K562 (cell line): ENCODE results near the gene POLD1. TPM values are rescaled to one million over a fixed set of nuclear protein-coding genes. Genes with fewer than 3 reads are reported as not detected.

Experiments used
- ATAC-seq: fragments of 200-7000 bp; cut with Tn5 transposase; 3 replicates; pipeline ENCODE4 v1.9.1; 2020; ENCODE audit warnings: moderate library complexity
- BruUV-seq: library from RNA; stranded (reverse); fragments of 400-500 nt; replicated peaks from 2 replicates; lab custom pipeline; 2021; lab: Mats Ljungman, UMichigan
- CTCF ChIA-PET: fragments of 300-600 bp; formaldehyde crosslinking; extraction: SDS; loops from one replicate; lab custom pipeline; 2021; ENCODE audit warnings: low intra/inter-chr PET ratio; lab: Yijun Ruan, JAX
- POLR2A ChIA-PET: fragments of 300-600, 350-650 bp; sonication (Branson Sonifier 250); formaldehyde crosslinking; extraction: SDS; loops from one replicate; lab custom pipeline; 2021; ENCODE audit warnings: antibody characterized with exemption, inconsistent platforms; lab: Yijun Ruan, JAX
- DNase-seq, 4 experiments: peaks; one replicate each; pipeline versions ENCODE4 v3.0.0 to v3.0.0-alpha.2; 2011 to 2018; ENCODE audit warnings: low spot score in 3 of 4, mixed read lengths in 3 of 4; ENCODE audit errors: extremely low read depth in 1 of 4
- FAIRE-seq: peaks from 2 replicates; lab custom pipeline; 2011; peaks lifted over from hg19 to GRCh38; lab: Jason Lieb, UNC
- H2AFZ ChIP-seq: 2 replicates; pipeline ENCODE4 v1.6.0; 2011; ENCODE audit warnings: low read depth, low read length, control low read depth, inconsistent platforms
- H3K27ac ChIP-seq: fragments of 200-600 bp; 3 replicates; pipeline ENCODE4 v1.8.0; 2011; ENCODE audit warnings: low read depth, mild to moderate bottlenecking, control low read depth, inconsistent platforms, low read length, moderate library complexity, mixed read lengths; ENCODE audit errors: extremely low read depth
- H3K27me3 ChIP-seq, 2 experiments: fragments of 300-600 bp in 1 of 2; 2 replicates in 1 of 2; 3 replicates in 1 of 2; pipeline versions ENCODE4 v1.6.0 to v1.8.0; 2011; ENCODE audit warnings: inconsistent platforms in 2 of 2, low read length in 2 of 2, mild to moderate bottlenecking in 1 of 2, mixed read lengths in 1 of 2, moderate library complexity in 1 of 2; ENCODE audit not compliant: control insufficient read depth in 2 of 2, insufficient read depth in 2 of 2
- H3K36me3 ChIP-seq: fragments of 300-600 bp; 3 replicates; pipeline ENCODE4 v1.8.0; 2011; ENCODE audit warnings: mild to moderate bottlenecking, low read length, inconsistent platforms; ENCODE audit not compliant: control insufficient read depth, insufficient read depth
- H3K4me1 ChIP-seq, 2 experiments: fragments of 200-600 bp in 1 of 2; replicated peaks in 1 of 2; 2 replicates in 1 of 2; 3 replicates in 1 of 2; pipeline versions ENCODE4 v1.5.1 to v1.8.0; 2011; ENCODE audit warnings: inconsistent platforms in 2 of 2, low read length in 2 of 2, mild to moderate bottlenecking in 1 of 2, mixed read lengths in 1 of 2, moderate library complexity in 1 of 2; ENCODE audit not compliant: control insufficient read depth in 2 of 2, insufficient read depth in 2 of 2
- H3K4me2 ChIP-seq: 2 replicates; pipeline ENCODE4 v1.6.1; 2011; ENCODE audit warnings: low read length, control low read depth, inconsistent platforms, mixed read lengths; ENCODE audit not compliant: insufficient read depth
- H3K4me3 ChIP-seq: fragments of 200-600 bp; sonication (generic), shearing (Covaris generic); 2 replicates; pipeline ENCODE4 v1.5.1; 2016; ENCODE audit warnings: control low read depth, inconsistent platforms
- H3K79me2 ChIP-seq: fragments of 200-600 bp; 3 replicates; pipeline ENCODE4 v1.8.0; 2011; ENCODE audit warnings: low read length, inconsistent platforms; ENCODE audit not compliant: control insufficient read depth, insufficient read depth
- H3K9ac ChIP-seq, 2 experiments: 2 replicates each; pipeline versions ENCODE4 v1.6.0 to v1.6.1; 2011; ENCODE audit warnings: low read depth in 2 of 2, low read length in 2 of 2, control low read depth in 1 of 2, inconsistent platforms in 1 of 2, mild to moderate bottlenecking in 1 of 2, mixed read lengths in 1 of 2; ENCODE audit not compliant: insufficient read depth in 1 of 2
- H3K9me1 ChIP-seq: one replicate; pipeline ENCODE4 v1.6.0; 2011; ENCODE audit warnings: inconsistent platforms, mild to moderate bottlenecking, low read length, moderate library complexity; ENCODE audit not compliant: control insufficient read depth, insufficient read depth
- H3K9me3 ChIP-seq: replicated peaks from 2 replicates; pipeline ENCODE4 v1.5.1; 2011; ENCODE audit warnings: low read depth, low read length, inconsistent platforms; ENCODE audit not compliant: control insufficient read depth, insufficient read depth
- H4K20me1 ChIP-seq: replicated peaks from 2 replicates; pipeline ENCODE4 v1.6.1; 2011; ENCODE audit warnings: low read length, inconsistent platforms, mixed read lengths; ENCODE audit not compliant: control insufficient read depth, insufficient read depth
- POLR2AphosphoS5 ChIP-seq: IDR thresholded peaks from 2 replicates; pipeline ENCODE4 v1.6.1; 2011; ENCODE audit warnings: mild to moderate bottlenecking, low read depth, low read length, moderate library complexity; ENCODE audit not compliant: control insufficient read depth, insufficient read depth
- POLR2G ChIP-seq: fragments of 200-400 bp; formaldehyde crosslinking; IDR thresholded peaks from 2 replicates; pipeline ENCODE4 v1.6.1; 2017; ENCODE audit warnings: low read depth, mild to moderate bottlenecking, antibody characterized with exemption, low read length, moderate library complexity
- RBFOX2 ChIP-seq: fragments of 200-400 bp; formaldehyde crosslinking; IDR thresholded peaks from 2 replicates; pipeline ENCODE4 v1.6.1; 2017; ENCODE audit warnings: low read depth, mild to moderate bottlenecking, low read length, moderate library complexity
- WGBS: fragments of 100-300 bp; shearing (Covaris generic); methylation state at CpG from one replicate; pipeline ENCODE4 v1.1.6; 2016; ENCODE audit warnings: low coverage, mixed read lengths; ENCODE audit not compliant: insufficient coverage; ENCODE audit errors: missing lambda C conversion rate; 5-methylcytosine and 5-hydroxymethylcytosine counted together
- in situ Hi-C: fragments of 300-500 bp; cut with MboI; formaldehyde crosslinking; loops from 4 replicates; pipeline ENCODE4 v1.15.0; 2018; ENCODE audit warnings: inconsistent platforms, mixed read lengths
- intact Hi-C: fragments of 100-400 bp; cut with micrococcal nuclease; formaldehyde crosslinking; loops from 2 replicates; pipeline ENCODE4 v1.14.2; 2022
- polyA plus RNA-seq, 8 experiments: library from polyadenylated mRNA; depleted of rRNA in 4 of 8; stranded (reverse) in 5 of 8; unstranded in 3 of 8; fragments of >200 nt; fragmentation: Nextera tagmentation in 2 of 8; fragmentation: Illumina TruSeq in 1 of 8; extraction: Ambion mirVana in 2 of 8; extraction: Trizol in 1 of 8; gene quantifications; 2 replicates each; pipeline versions ENCODE4 v1.2.1 to v1.2.3, GENCODE V29; 2011 to 2014; ENCODE audit warnings: inconsistent platforms in 1 of 8, missing spikeins in 1 of 8
- total RNA-seq, 7 experiments: library from RNA; depleted of rRNA in 6 of 7; stranded (reverse); fragments of >200 nt in 6 of 7; fragmentation: Illumina TruSeq in 2 of 7; extraction: Trizol in 2 of 7; gene quantifications; 2 replicates each; pipeline versions ENCODE4 v1.2.1 to v1.2.3, GENCODE V29; 2011 to 2021; ENCODE audit warnings: low replicate concordance in 1 of 7

The POLD1 gene
- total and polyA plus RNA-seq, 9 of the 15 experiments (the other 6 are each of a cell fraction or from before 2014, with no cell fraction given), result 1.3 to 312 (median 47.8) TPM

GRCh38 chr19:50402544-50403301, 18.6 kb downstream of the POLD1 start:
- Histone ChIP-seq H3K9me3 (no peaks in the 10 kb centered on the region), H3K4me1 (peaks cover 0 to 24% of the 10 kb centered on the region in 2 experiments; a peak in 2 of 5 replicates), H2AFZ (no peak overlapping the region), H3K4me3 (no peak overlapping the region), H3K9ac (no peak overlapping the region; a peak in 1 of 4 replicates), H4K20me1 (0 out of 2 replicates have a peak, but pooled peaks cover 4% of the 10 kb centered on the region), H3K36me3 (peaks cover 78% of the 10 kb centered on the region; the same call in 2 of the 3 replicates), H3K79me2 (peaks cover 12% of the 10 kb centered on the region; the same call in 2 of the 3 replicates), H3K27me3 (no peaks in the 10 kb centered on the region), H3K27ac (no peak overlapping the region), H3K9me1 (no peaks in the 10 kb centered on the region), H3K4me2 (no peak overlapping the region)
- no peak for FAIRE-seq
- no peak for ATAC-seq
- intact Hi-C loops, result no loop called here
- in situ Hi-C loops, result no loop called here
- 95% methylated on average over 31 of the region's 41 CpGs for WGBS
- TF ChIP-seq POLR2G (peak; percentile 49), POLR2AphosphoS5 (no peak), RBFOX2 (peak; percentile 43)
- DNase-seq, result no peak
- no TSS peak for BruUV-seq
- ChIA-PET POLR2A (no interaction called here), CTCF (no interaction called here)
